Transverse colon (tissue), 4 donors: ENCODE results near the gene ICA1. TPM values are rescaled to one million over a fixed set of nuclear protein-coding genes. Genes with fewer than 3 reads are reported as not detected.

Experiments
- DNase-seq: peaks from one replicate; pipeline ENCODE4 v3.0.0-alpha.2; 2019
- H3K27ac ChIP-seq, 4 donors: fragments of 200-600 bp; sonication (generic); 2 replicates each; pipeline ENCODE4 v1.5.1; 2016 to 2018; ENCODE audit warnings: inconsistent platforms in 4 of 4
- H3K27me3 ChIP-seq: fragments of 200-600 bp; sonication (generic); 2 replicates; pipeline ENCODE4 v1.5.1; 2017; ENCODE audit warnings: inconsistent platforms
- H3K36me3 ChIP-seq, 4 donors: fragments of 200-600 bp; sonication (generic); 2 replicates each; pipeline ENCODE4 v1.5.1; 2017 to 2019; ENCODE audit warnings: inconsistent platforms in 4 of 4
- H3K4me1 ChIP-seq, 4 donors: fragments of 200-600 bp; sonication (generic); 2 replicates each; pipeline ENCODE4 v1.5.1; 2017 to 2020; ENCODE audit warnings: inconsistent platforms in 4 of 4
- H3K4me3 ChIP-seq, 4 donors: fragments of 200-600 bp; sonication (generic); 1 replicate in 1 of 4; 2 replicates in 3 of 4; pipeline versions ENCODE4 v1.5.1 to v1.6.1; 2017 to 2019; ENCODE audit warnings: inconsistent platforms in 4 of 4
- H3K9me3 ChIP-seq, 2 donors: fragments of 200-600 bp; sonication (generic); 2 replicates each; pipeline ENCODE4 v1.5.1; 2017 to 2019; ENCODE audit warnings: inconsistent platforms in 2 of 2
- CTCF ChIP-seq, 5 experiments: fragments of 200-600 bp in 3 of 5; fragments of 450-650 bp in 2 of 5; sonication (generic) in 3 of 5; IDR thresholded peaks; 1 replicate in 2 of 5; 2 replicates in 3 of 5; pipeline ENCODE4 v1.5.1; 2016 to 2017; ENCODE audit warnings: antibody characterized with exemption in 5 of 5, inconsistent platforms in 3 of 5, mild to moderate bottlenecking in 2 of 5, moderate library complexity in 1 of 5
- EP300 ChIP-seq: sonication (generic); formaldehyde crosslinking; IDR thresholded peaks from one replicate; pipeline ENCODE4 v1.6.1; 2017; ENCODE audit warnings: antibody characterized with exemption, low read depth
- POLR2A ChIP-seq: fragments of 450-650 bp; IDR thresholded peaks from one replicate; pipeline ENCODE4 v1.6.1; 2016; ENCODE audit warnings: antibody characterized with exemption, mild to moderate bottlenecking, moderate library complexity
- POLR2AphosphoS5 ChIP-seq, 3 donors: sonication (generic); formaldehyde crosslinking; IDR thresholded peaks; one replicate each; pipeline ENCODE4 v1.6.1; 2016; ENCODE audit warnings: antibody characterized with exemption in 3 of 3
- WGBS, 2 donors: methylation state at CpG; one replicate each; pipeline ENCODE4 v1.1.5; 2018; ENCODE audit warnings: low coverage in 1 of 2; 5-methylcytosine and 5-hydroxymethylcytosine counted together
- in situ Hi-C, 4 donors: fragments of 200-750 bp; cut with MboI; loops; one replicate each; pipeline versions ENCODE4 v1.15.0 to v1.15.1; 2017; ENCODE audit warnings: low sequenced_read_pairs in 3 of 4, low pct_ligation_motif_present in 1 of 4, low pct_unique_long_range_greater_than_20kb in 1 of 4
- intact Hi-C: fragments of 100-400 bp; cut with DNase I; formaldehyde crosslinking; loops from one replicate; pipeline ENCODE4 v1.15.1; 2023; ENCODE audit warnings: low total_unique reads
- total RNA-seq, 4 donors: library from RNA; depleted of rRNA; stranded (reverse); fragments of >200 nt; gene quantifications; one replicate each; pipeline ENCODE4 v1.1.0, GENCODE V29; 2016

Gene ICA1
- total RNA-seq, 4 donors from 2014 or later = 47.9 to 79.4 (median 54.3) TPM

DNA sequence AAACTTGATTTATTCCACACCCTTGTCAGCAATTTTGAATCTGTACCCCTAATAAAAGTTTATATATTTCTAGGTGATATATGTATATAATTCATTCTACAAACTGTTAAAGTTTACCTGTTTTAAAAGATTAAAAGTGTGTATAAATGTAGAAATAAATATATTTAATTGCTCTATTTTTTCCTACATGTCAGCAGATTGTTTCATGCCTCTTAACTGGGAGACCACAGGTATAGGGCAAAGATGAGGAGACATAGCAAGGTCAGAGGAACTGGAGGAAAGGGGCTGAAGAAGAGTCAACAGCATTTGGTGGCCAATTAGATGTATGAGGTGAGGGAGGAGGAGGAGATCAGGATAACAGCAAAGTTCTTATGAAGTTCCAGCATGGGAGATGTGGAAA lies 183.5 kb downstream of the ICA1 start:
- in situ Hi-C loops = no loop called here
- DNase-seq = no peak

GRCh38 chr7:8070451-8071180 lies 191.4 kb downstream of the ICA1 start:
- H3K27me3 ChIP-seq = no peaks in the 10 kb centered on the region
- no peaks in the 10 kb centered on the region for H3K9me3 ChIP-seq
- in situ Hi-C loops = no loop called here
- no peaks in the 10 kb centered on the region for H3K36me3 ChIP-seq
- no peak for DNase-seq
- H3K4me3 ChIP-seq = no peak overlapping the region
- no peak overlapping the region for H3K27ac ChIP-seq
- intact Hi-C loops = no loop called here
- peaks cover 0 to 19% (median 6%) of the 10 kb centered on the region in 4 donors for H3K4me1 ChIP-seq
- WGBS, 2 donors = 94 to 96% methylated on average over 3 to 9 of the region's 9 CpGs
- TF ChIP-seq CTCF (IDR thresholded peaks at IDR 0.05) = no peak
- TF ChIP-seq POLR2A = no peak
- no peak for TF ChIP-seq POLR2AphosphoS5 (IDR thresholded peaks at IDR 0.05)
- TF ChIP-seq EP300 = no peak

More for the DNA sequence above, 183.5 kb downstream of the ICA1 start:
- H3K27ac ChIP-seq = no peak overlapping the region
- H3K4me1 ChIP-seq = no peaks in the 10 kb centered on the region
- TF ChIP-seq POLR2AphosphoS5 (IDR thresholded peaks at IDR 0.05) (no peak), POLR2A (no peak), EP300 (no peak), CTCF (IDR thresholded peaks at IDR 0.05) (no peak)
- H3K36me3 ChIP-seq = no peaks in the 10 kb centered on the region
- intact Hi-C loops = no loop called here
- no peaks in the 10 kb centered on the region for H3K9me3 ChIP-seq
- no peak overlapping the region for H3K4me3 ChIP-seq
- no peaks in the 10 kb centered on the region for H3K27me3 ChIP-seq

- H3K4me1 ChIP-seq = peaks cover 0 to 19% (median 6%) of the 10 kb centered on the region in 4 donors
- no peaks in the 10 kb centered on the region for H3K36me3 ChIP-seq
- H3K27ac ChIP-seq = no peak overlapping the region
- no peaks in the 10 kb centered on the region for H3K9me3 ChIP-seq
- H3K27me3 ChIP-seq = no peaks in the 10 kb centered on the region
- TF ChIP-seq CTCF (IDR thresholded peaks at IDR 0.05) = no peak
- no peak for TF ChIP-seq EP300
- 85 to 90% methylated on average over 7 to 12 of the region's 12 CpGs for WGBS, 2 donors
- in situ Hi-C loops = no loop called here
- no peak overlapping the region for H3K4me3 ChIP-seq
- intact Hi-C loops = no loop called here
- DNase-seq = no peak
Observed at GRCh38 chr7:8068892-8069686, 192.9 kb downstream of the ICA1 start.

GRCh38 chr7:8065356-8065813 lies 196.6 kb downstream of the ICA1 start:
- no peaks in the 10 kb centered on the region for H3K27me3 ChIP-seq
- no peak overlapping the region for H3K27ac ChIP-seq
- TF ChIP-seq POLR2A (no peak), CTCF (IDR thresholded peaks at IDR 0.05) (no peak), POLR2AphosphoS5 (IDR thresholded peaks at IDR 0.05) (no peak), EP300 (no peak)
- H3K36me3 ChIP-seq = peaks cover 0 to 8% (median 0%) of the 10 kb centered on the region in 4 donors
- in situ Hi-C loops (no loop called here), intact Hi-C loops (no loop called here)
- no peak overlapping the region for H3K4me3 ChIP-seq
- H3K4me1 ChIP-seq = no peaks in the 10 kb centered on the region
- 91 to 100% methylated on average over 2 of the region's 2 CpGs for WGBS, 2 donors
- H3K9me3 ChIP-seq = no peaks in the 10 kb centered on the region
- DNase-seq = no peak
